GM06990 (cell line): ENCODE data around the gene EDA.

Experiments
- DNase-seq: peaks from one replicate; pipeline ENCODE4 v3.0.0-alpha.2; 2011; ENCODE audit not compliant: insufficient read length; ENCODE audit errors: extremely low read depth
- H3K27me3 ChIP-seq: replicated peaks from 2 replicates; pipeline ENCODE4 v1.6.0; 2011; ENCODE audit warnings: low read length; ENCODE audit not compliant: control insufficient read depth, insufficient read depth
- H3K36me3 ChIP-seq: 2 replicates; pipeline ENCODE4 v1.5.1; 2011; ENCODE audit warnings: low read length; ENCODE audit not compliant: control insufficient read depth, insufficient read depth
- H3K4me3 ChIP-seq: replicated peaks from 2 replicates; pipeline ENCODE4 v1.5.1; 2011; ENCODE audit warnings: low read depth, mild to moderate bottlenecking, control low read depth, low read length
- CTCF ChIP-seq: IDR thresholded peaks from 2 replicates; pipeline ENCODE4 v1.5.1; 2011; ENCODE audit warnings: low read length, control low read depth, mild to moderate bottlenecking, inconsistent platforms; ENCODE audit not compliant: insufficient read depth, poor library complexity, severe bottlenecking

The EDA gene

DNA sequence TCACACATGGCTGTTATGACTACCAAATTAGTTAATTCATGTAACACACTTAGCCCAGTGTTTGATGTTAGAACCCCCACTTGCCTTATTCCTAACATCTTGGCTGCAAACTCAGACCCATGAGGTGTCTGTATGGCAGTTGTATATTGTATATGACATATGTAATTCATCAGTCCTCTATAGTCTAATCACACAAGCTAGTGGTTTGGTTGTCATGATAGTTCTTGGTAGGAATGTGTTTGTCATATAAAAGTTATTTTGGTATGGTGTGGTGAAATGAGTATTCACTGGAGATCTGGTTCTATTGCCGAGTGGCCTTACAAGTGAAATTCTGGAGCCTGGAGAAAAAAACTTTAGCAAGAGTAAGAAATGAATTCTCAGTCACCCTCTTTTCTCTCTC, 284.6 kb downstream of the EDA start:
- Histone ChIP-seq H3K4me3 (no peak overlapping the region), H3K27me3 (no peaks in the 10 kb centered on the region), H3K36me3 (no peaks in the 10 kb centered on the region)
- no peak for DNase-seq
- TF ChIP-seq CTCF: no peak

DNA sequence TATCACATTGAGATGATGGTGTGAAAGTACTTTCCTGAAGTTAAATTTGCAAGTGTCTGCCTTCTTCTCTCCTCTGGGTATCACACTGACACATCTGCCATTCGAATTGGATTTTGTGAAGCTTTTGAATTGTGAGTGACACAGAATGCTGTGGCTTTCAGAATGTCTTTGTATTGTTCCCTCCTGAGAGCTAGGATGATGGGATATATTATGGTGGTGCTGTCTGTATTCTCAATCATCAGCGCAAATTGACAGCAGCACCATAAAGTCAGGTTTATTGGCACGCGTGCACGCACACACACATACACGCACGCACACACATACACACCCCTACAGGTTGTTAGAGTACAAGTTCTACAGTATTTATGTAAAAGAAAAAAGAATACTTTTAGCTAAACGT, 290.5 kb downstream of the EDA start:
- no peaks in the 10 kb centered on the region for H3K27me3 ChIP-seq
- no peak for DNase-seq
- no peak for TF ChIP-seq CTCF

GRCh38 chrX:69914781-69915180, 298.9 kb downstream of the EDA start:
- TF ChIP-seq CTCF: no peak
- Histone ChIP-seq H3K36me3 (no peaks in the 10 kb centered on the region), H3K27me3 (no peaks in the 10 kb centered on the region), H3K4me3 (no peak overlapping the region)
- no peak for DNase-seq

More for the DNA sequence above, 290.5 kb downstream of the EDA start:
- no peak overlapping the region for H3K4me3 ChIP-seq
- no peaks in the 10 kb centered on the region for H3K36me3 ChIP-seq

GRCh38 chrX:69919749-69920148, 303.8 kb downstream of the EDA start:
- no peak for TF ChIP-seq CTCF
- no peak overlapping the region for H3K4me3 ChIP-seq
- no peak for DNase-seq
- no peaks in the 10 kb centered on the region for H3K36me3 ChIP-seq
- no peaks in the 10 kb centered on the region for H3K27me3 ChIP-seq

DNA sequence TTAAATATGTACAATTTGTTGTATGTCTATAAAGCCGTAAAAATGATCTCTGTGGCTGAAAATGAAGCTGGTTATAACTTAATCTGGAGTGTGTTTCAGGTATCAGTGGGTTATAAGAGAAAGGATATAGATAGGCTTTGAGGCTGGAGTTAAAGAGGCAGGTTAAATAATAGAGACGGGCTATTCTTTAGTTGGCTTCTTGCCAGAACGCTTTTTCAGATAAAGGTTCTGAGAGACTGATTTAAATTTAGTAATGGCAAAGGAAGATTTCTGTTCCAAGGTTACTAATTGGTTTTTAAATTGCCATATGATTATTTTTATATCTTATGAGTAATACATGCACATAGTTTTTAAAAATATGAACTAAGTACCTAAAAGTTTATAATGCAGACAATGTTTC, 316.4 kb downstream of the EDA start:
- TF ChIP-seq CTCF: no peak
- Histone ChIP-seq H3K36me3 (no peaks in the 10 kb centered on the region), H3K27me3 (no peaks in the 10 kb centered on the region), H3K4me3 (no peak overlapping the region)
- no peak for DNase-seq

DNA sequence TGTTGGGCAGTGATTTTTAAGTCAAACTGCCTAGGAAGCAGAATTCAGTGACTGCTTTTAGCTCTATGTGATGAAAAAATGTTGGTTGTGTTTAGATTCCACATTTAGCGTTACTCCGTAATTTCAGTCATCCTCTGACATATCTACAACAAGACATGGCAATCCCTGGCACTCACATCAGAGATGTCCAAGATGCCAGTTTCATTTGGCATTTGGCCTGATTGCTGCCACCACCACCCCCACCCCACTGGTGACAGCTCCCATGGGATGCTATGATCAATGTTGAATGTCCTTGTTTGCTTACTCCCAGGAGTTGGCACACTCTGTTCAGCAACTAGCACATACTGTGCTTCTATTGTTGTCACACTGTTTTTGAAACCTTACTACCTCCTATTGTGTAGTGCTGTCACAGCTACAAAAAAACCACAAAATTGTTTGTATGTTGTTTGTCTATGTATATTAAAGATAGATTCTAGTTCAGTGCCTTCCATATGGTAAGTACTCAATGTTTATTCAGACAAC, 332.4 kb downstream of the EDA start:
- DNase-seq: no peak
- no peak overlapping the region for H3K4me3 ChIP-seq
- no peaks in the 10 kb centered on the region for H3K27me3 ChIP-seq
- H3K36me3 ChIP-seq: no peaks in the 10 kb centered on the region
- TF ChIP-seq CTCF: no peak
